NT2/D1 (cell line): ENCODE results near the gene SNX10.

ENCODE experiments used
- YY1 ChIP-seq: IDR thresholded peaks from 2 replicates; pipeline ENCODE4 v1.6.1; 2011; ENCODE audit not compliant: insufficient read length, insufficient read depth
- ZNF274 ChIP-seq: IDR thresholded peaks from 2 replicates; pipeline ENCODE4 v1.6.1; 2011; ENCODE audit warnings: mild to moderate bottlenecking, low read depth, low read length

DNA sequence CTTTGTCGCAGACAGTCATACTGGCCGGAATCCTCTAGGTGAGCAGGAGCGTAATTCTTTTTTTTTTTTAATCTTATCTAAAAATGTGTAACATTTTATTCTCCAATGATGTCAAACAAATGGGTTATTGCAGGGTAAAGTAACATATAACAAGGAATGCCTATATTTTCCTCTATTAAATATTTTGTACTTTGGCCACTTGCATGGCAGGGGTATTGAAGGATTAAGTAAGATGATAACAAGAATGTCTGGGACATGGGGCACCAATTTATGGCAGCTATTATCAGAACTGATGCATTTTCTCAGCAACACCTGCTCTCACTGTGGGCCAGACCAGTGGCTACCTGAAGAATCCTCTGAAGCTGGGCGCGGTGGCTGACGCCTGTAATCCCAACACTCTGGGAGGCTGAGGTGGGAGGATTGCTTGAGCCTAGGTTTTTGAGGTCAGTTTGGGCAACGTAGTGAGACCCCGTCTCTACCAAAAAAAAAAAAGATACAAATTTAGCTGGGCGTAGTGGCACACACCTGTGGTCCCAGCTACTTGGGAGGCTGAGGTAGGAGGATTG lies 24.0 kb upstream of the SNX10 start:
- no peak for TF ChIP-seq YY1
- no peak for TF ChIP-seq ZNF274
